GM15510 (cell line): ENCODE measurements around the gene FSTL4.

ENCODE experiments used
- POLR2A ChIP-seq: IDR thresholded peaks from 3 replicates; pipeline ENCODE4 v1.6.1; 2011; ENCODE audit warnings: borderline replicate concordance; ENCODE audit not compliant: insufficient read length; ENCODE audit errors: extremely low read depth

Gene FSTL4

DNA sequence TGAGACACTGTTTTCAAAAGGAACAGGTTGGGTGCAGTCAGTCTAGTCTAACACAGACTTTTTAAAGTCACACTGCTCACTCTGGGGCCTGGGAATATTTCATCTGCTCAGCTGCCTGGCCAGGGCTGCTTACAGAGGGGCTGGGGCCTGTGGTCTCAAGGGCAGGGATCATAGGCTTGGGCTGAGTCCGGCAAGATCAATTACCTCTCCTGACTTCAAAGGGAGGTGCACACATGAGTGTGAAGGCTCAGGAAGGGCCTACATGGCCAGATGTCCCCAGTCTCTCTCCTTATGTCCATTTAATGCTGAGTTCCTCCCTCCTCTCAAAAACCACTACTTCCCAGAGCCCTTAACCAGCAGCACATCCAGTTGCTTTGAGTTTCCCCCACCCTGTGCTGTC, 313.3 kb downstream of the FSTL4 start:
- no peak for TF ChIP-seq POLR2A

GRCh38 chr5:133298447-133298846, 313.9 kb downstream of the FSTL4 start:
- TF ChIP-seq POLR2A: no peak

- no peak for TF ChIP-seq POLR2A
Measured at GRCh38 chr5:133297293-133297692, 315.0 kb downstream of the FSTL4 start.

GRCh38 chr5:133296624-133297023, 315.7 kb downstream of the FSTL4 start:
- no peak for TF ChIP-seq POLR2A

DNA sequence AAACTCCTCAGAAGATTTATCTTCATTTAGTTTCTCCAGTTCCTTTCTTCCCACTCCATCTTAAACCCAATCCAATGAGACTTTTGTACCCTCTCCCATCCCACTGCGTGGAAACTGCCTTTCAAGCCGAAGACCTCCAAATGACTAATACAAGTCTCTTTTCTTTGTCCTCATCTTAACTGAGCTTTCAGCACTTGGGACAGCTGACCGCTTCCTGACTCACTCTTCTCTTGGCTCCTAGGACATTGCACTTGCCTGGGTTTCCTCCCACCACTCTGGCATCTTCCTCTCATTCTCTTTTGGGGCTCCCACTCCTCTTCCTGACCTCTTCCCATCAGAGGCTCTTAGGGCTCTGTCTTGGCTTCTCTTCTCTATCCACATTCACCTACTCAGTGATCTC, 316.8 kb downstream of the FSTL4 start:
- TF ChIP-seq POLR2A: no peak

GRCh38 chr5:133294380-133294779, 318.0 kb downstream of the FSTL4 start:
- TF ChIP-seq POLR2A: no peak

GRCh38 chr5:133293960-133294359, 318.4 kb downstream of the FSTL4 start:
- no peak for TF ChIP-seq POLR2A

DNA sequence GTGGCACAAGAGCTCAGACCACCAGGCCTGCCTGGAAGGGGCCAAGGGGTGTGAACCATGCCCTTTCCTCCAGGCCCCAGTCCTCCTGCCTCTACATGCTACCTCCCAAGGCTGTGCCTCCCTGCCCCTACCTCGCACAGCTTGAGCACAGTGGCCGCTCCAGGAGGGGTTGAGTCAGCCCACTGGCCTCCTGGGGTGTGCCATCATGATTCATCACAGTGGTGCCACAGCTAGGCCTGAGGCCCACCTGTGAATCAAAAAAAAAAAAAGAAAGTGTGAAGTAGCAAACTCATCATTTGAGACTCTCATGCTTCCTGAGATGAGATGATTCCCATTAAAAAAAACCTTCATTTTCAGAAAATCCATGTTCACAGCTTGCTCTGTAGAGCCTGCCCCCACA, 320.0 kb downstream of the FSTL4 start:
- no peak for TF ChIP-seq POLR2A

GRCh38 chr5:133291524-133291923, 320.8 kb downstream of the FSTL4 start:
- no peak for TF ChIP-seq POLR2A

- no peak for TF ChIP-seq POLR2A
Measured at GRCh38 chr5:133290669-133291240, 321.6 kb downstream of the FSTL4 start.

- no peak for TF ChIP-seq POLR2A
Measured at GRCh38 chr5:133289686-133290367, 322.5 kb downstream of the FSTL4 start.

DNA sequence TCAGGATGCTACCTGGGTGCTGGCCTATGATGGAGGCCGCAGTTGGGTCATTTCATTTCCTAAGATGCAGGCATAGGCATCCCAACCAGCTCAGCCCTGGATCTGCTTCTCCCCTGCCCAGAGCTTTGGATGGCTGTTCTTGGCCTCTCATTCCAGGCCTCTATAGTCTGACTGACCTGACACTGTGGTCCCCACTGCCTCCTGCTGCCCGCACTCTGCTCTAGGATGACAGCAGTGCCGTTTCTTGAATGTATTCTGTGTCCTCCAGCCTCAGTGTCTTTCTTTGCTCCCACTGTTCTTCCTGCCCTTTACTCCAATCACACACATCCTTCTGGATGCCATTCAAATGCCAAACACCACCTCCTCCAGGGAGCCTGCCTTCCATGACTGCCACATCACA, 324.8 kb downstream of the FSTL4 start:
- no peak for TF ChIP-seq POLR2A

GRCh38 chr5:133286483-133286882, 325.9 kb downstream of the FSTL4 start:
- no peak for TF ChIP-seq POLR2A

DNA sequence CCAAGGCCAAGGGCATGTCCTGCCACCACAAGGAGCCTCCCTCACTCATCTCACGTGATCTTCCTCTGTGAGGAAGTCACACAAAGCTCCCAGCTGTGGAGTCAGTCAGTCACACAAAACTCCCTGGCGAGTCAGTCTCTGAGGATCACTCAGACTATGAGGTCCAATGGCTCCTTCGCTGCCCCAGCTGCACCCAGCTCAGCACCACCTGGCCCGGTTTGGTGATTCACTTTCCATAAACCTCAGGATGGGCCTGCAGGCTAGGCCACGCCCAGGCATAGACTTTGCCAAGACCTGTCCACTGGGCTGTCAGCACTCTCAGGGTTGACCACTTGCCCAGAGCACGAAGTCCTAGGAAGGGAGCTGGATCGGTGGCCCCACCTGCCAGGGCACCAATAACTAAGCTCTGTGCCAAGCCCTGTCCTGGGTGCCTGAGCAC, 326.7 kb downstream of the FSTL4 start:
- no peak for TF ChIP-seq POLR2A

DNA sequence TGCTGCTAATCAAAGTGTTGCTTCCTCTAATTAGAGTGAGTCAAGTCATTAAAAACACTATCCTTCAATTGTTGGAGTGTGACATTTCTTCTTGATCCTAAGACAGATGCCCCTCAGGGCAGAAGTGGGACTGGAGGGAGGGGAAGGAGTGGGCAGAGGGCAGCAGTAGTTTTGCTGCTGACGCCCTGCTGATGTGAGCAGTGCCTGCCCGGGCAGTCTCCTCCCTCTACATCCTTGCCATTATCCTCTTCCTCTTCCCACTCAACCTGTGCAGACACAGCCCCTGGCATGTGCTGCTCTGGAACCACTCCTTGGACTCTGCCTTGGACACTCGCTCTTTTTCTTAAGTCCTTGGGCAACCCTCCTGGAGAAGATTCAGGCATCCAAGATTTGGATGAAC, 328.0 kb downstream of the FSTL4 start:
- TF ChIP-seq POLR2A: no peak

DNA sequence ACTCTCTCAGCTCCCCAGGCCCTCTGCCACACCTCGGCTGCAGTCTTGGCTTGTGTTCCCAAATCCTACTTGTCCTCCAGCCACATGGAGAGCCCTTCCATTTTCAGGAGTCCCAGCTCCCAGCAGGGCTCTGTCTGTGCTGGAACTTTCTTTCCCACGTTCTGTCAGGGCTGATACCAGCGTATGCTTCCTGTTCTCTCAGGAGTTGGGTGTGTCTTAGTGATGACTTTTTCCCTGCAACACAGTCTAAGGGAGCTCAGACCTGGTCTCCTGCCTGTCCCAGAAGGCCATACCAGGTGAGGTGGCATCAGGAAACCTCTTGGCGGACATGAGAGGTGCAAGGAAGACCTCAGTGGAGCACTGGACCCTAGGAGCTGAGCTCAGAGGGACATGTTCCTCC, 334.0 kb downstream of the FSTL4 start:
- no peak for TF ChIP-seq POLR2A
